Ascending aorta (tissue), 2 donors: ENCODE results near the gene CCDC149. TPM values are rescaled to one million over a fixed set of nuclear protein-coding genes. Genes with fewer than 3 reads are reported as not detected.

Experiments used
- DNase-seq, 2 donors: peaks; one replicate each; pipeline ENCODE4 v3.0.0-alpha.2; 2019; ENCODE audit warnings: low spot score in 2 of 2
- H3K27ac ChIP-seq, 2 donors: fragments of 200-600 bp; sonication (generic); one replicate each; pipeline ENCODE4 v1.5.1; 2016 to 2017; ENCODE audit warnings: mild to moderate bottlenecking in 1 of 2
- H3K27me3 ChIP-seq: fragments of 200-600 bp; sonication (generic); one replicate; pipeline ENCODE4 v1.5.1; 2017
- H3K36me3 ChIP-seq, 2 donors: fragments of 200-600 bp; sonication (generic); one replicate each; pipeline ENCODE4 v1.5.1; 2016
- H3K4me1 ChIP-seq, 2 donors: fragments of 200-600 bp; sonication (generic); one replicate each; pipeline ENCODE4 v1.5.1; 2016 to 2017; ENCODE audit warnings: mild to moderate bottlenecking in 1 of 2
- H3K4me3 ChIP-seq, 2 donors: fragments of 200-600 bp; sonication (generic); one replicate each; pipeline ENCODE4 v1.5.1; 2016 to 2017; ENCODE audit warnings: mild to moderate bottlenecking in 1 of 2
- H3K9me3 ChIP-seq, 2 donors: fragments of 200-600 bp; sonication (generic); one replicate each; pipeline ENCODE4 v1.5.1; 2016
- CTCF ChIP-seq, 3 experiments: fragments of 200-600 bp in 2 of 3; fragments of 450-650 bp in 1 of 3; sonication (generic) in 2 of 3; IDR thresholded peaks; one replicate each; pipeline ENCODE4 v1.5.1; 2016 to 2019; ENCODE audit warnings: antibody characterized with exemption in 3 of 3, mild to moderate bottlenecking in 1 of 3, moderate library complexity in 1 of 3
- intact Hi-C: fragments of 100-400 bp; cut with DNase I; formaldehyde crosslinking; loops from one replicate; pipeline ENCODE4 v1.15.1; 2023
- total RNA-seq: library from RNA; depleted of rRNA; stranded (reverse); fragments of >200 nt; gene quantifications from one replicate; pipeline ENCODE4 v1.1.0, GENCODE V29; 2016

CCDC149 gene
- total RNA-seq, 1 donor from 2014 or later = 8.7 TPM

GRCh38 chr4:24770032-24770584 lies 142.7 kb downstream of the CCDC149 start:
- H3K27me3 ChIP-seq = no peaks in the 10 kb centered on the region
- no peak overlapping the region for H3K4me3 ChIP-seq
- no peak for TF ChIP-seq CTCF (IDR thresholded peaks at IDR 0.05)
- no peaks in the 10 kb centered on the region for H3K4me1 ChIP-seq
- intact Hi-C loops = loop anchor here (10.0 kb wide), 1 partner anchor 1245 kb away; no protein-coding TSS in a partner anchor
- no peaks in the 10 kb centered on the region for H3K9me3 ChIP-seq
- no peaks in the 10 kb centered on the region for H3K36me3 ChIP-seq
- H3K27ac ChIP-seq = no peak overlapping the region
- DNase-seq = no peak

GRCh38 chr4:24769571-24769970 lies 143.3 kb downstream of the CCDC149 start:
- intact Hi-C loops = no loop called here
- Histone ChIP-seq H3K4me3 (no peak overlapping the region), H3K27ac (no peak overlapping the region)

GRCh38 chr4:24768604-24769003 lies 144.2 kb downstream of the CCDC149 start:
- H3K4me1 ChIP-seq = peaks cover 0 to 3% of the 10 kb centered on the region in 2 donors
- TF ChIP-seq CTCF (IDR thresholded peaks at IDR 0.05) = no peak
- no peaks in the 10 kb centered on the region for H3K36me3 ChIP-seq
- no peak overlapping the region for H3K27ac ChIP-seq
- DNase-seq = no peak
- no peaks in the 10 kb centered on the region for H3K9me3 ChIP-seq
- no peak overlapping the region for H3K4me3 ChIP-seq
- no peaks in the 10 kb centered on the region for H3K27me3 ChIP-seq
- intact Hi-C loops = no loop called here

More at GRCh38 chr4:24769571-24769970, 143.3 kb downstream of the CCDC149 start:
- H3K27me3 ChIP-seq = no peaks in the 10 kb centered on the region
- no peaks in the 10 kb centered on the region for H3K9me3 ChIP-seq
- no peak for DNase-seq
- no peaks in the 10 kb centered on the region for H3K36me3 ChIP-seq
- H3K4me1 ChIP-seq = no peaks in the 10 kb centered on the region
- TF ChIP-seq CTCF (IDR thresholded peaks at IDR 0.05) = no peak

- no peaks in the 10 kb centered on the region for H3K9me3 ChIP-seq
- peaks cover 0 to 6% of the 10 kb centered on the region in 2 donors for H3K4me1 ChIP-seq
- H3K36me3 ChIP-seq = no peaks in the 10 kb centered on the region
- no peak overlapping the region for H3K4me3 ChIP-seq
- H3K27ac ChIP-seq = no peak overlapping the region
- no peaks in the 10 kb centered on the region for H3K27me3 ChIP-seq
- intact Hi-C loops = no loop called here
- no peak for TF ChIP-seq CTCF (IDR thresholded peaks at IDR 0.05)
- no peak for DNase-seq
Observed at GRCh38 chr4:24768006-24768405, 144.8 kb downstream of the CCDC149 start.

- Histone ChIP-seq H3K27ac (no peak overlapping the region), H3K4me1 (peaks cover 0 to 6% of the 10 kb centered on the region in 2 donors), H3K9me3 (no peaks in the 10 kb centered on the region), H3K4me3 (no peak overlapping the region), H3K27me3 (no peaks in the 10 kb centered on the region), H3K36me3 (no peaks in the 10 kb centered on the region)
- intact Hi-C loops = no loop called here
- TF ChIP-seq CTCF (IDR thresholded peaks at IDR 0.05) = no peak
- no peak for DNase-seq
Observed at GRCh38 chr4:24765376-24765988, 147.4 kb downstream of the CCDC149 start.
